T-helper 1 cell treated with Interleukin-12 subunit alpha and Interleukin-12 subunit beta and Interleukin-4 antibody, amounts not matched to agents 30 ng/mL and 1 ng/mL, for 36 hours (primary cell): ENCODE data around the gene DEGS2. TPM values are rescaled to one million over a fixed set of nuclear protein-coding genes. Genes with fewer than 3 reads are reported as not detected.
"Not testable (repeated sequence)": the region's sequence is repeated elsewhere in the genome, so short reads cannot be mapped to it uniquely, and the experiment has no call there.

ENCODE experiments used
- intact Hi-C: fragments of 100-400 bp; cut with micrococcal nuclease; formaldehyde crosslinking; loops from one replicate; pipeline ENCODE4 v1.15.1; 2024
- total RNA-seq: library from RNA; stranded (reverse); gene quantifications from 2 replicates; pipeline ENCODE4 v1.2.3, GENCODE V29; 2022

DEGS2 gene
- total RNA-seq: not detected in 2 replicates

DNA sequence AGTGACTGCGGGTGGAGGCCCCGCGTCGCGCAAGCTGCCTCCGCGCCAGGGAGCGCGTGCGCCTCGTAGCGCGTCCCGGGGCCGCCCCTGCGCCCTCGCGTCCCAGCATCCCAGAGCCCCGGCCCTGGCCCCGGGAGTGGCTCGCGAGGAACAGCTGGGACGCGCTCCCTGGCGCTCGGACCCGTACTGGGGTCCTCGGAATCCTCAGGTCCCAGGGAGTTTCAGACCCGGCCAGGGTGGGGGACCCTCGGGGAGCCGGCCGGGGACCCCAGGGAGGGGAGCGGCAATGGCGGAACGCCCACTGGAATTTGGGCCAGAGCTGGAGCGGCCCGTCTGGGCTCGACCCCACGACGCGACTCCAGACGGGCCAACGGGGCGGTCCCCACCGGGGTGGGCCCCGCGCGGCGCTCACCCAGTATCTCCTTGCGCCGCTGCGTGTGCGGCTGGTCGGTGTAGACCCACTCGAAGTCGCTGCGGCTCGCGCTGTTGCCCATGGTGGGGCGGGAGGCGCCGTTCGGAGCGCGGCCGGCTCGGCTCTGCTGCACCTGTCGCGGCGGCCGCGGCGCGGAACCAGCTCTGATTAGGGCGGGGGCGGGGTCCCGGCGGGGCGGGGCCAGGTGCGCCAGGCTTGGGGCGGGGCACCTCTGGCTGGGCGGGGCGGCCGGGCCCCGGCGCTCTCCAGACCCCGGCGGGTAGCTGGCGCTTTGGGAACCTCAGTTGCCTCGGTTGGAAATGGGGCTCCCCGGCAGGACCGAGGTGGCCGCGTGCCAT is at the start of gene DEGS2:
DEGS2 (minus strand) TSS at position 552 of the 771 bp plus-strand sequence; CDS start at position 494, 58 bp downstream.
- intact Hi-C loops: loop anchor here (1.0 to 2.0 kb wide), 2 partner anchors 34 to 56 kb away; no protein-coding TSS in a partner anchor

DNA sequence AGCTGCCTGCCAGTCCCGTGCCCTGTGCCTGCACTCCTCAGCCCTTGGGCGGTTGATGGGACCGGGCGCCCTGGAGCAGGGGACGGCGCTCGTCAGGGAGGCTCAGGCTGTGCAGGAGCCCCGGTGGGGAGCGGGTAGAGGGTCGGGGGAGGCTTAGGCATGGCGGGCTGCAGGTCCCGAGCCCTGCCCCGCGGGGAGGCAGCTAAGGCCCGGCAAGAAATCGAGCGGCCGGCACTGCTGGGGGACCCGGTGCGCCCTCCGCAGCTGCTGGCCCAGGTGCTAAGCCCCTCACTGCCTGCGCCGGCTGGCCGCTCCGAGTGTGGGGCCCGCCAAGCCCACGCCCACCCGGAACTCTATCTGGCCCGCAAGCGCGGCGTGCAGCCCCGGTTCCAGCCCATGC is 48.7 kb upstream of the DEGS2 start:
- intact Hi-C loops: not testable (repeated sequence)

DNA sequence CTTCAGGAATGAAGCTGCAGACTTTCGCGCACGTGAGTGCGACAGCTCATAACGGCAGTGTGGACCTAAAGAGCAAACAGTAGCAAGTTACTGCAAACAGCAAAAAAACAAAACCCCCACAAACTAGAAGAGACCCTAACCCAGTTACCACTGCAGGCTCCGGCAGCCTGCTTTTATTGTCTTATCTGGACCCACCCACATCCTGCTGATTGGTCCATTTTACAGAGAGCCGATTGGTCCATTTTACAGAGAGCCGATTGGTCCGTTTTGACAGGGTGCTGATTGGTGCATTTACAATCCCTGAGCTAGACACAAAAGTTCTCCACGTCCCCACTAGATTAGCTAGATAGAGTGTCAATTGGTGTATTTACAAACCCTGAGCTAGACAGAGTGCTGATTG is 48.1 kb upstream of the DEGS2 start:
- intact Hi-C loops: not testable (repeated sequence)

DNA sequence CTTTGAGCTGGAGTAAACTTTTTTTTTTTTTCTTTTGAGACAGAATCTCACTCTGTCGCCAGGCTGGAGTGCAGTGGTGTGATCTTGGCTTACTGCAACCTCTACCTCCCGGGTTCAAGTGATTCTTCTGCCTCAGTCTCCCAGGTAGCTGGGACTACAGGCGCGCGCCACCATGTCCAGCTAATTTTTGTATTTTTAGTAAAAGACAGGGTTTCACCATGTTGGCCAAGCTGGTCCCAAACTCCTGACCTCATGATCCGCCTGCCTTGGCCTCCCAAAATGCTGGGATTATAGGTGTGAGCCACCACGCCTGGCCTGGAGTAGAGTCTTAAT is 45.4 kb upstream of the DEGS2 start:
- intact Hi-C loops: not testable (repeated sequence)

DNA sequence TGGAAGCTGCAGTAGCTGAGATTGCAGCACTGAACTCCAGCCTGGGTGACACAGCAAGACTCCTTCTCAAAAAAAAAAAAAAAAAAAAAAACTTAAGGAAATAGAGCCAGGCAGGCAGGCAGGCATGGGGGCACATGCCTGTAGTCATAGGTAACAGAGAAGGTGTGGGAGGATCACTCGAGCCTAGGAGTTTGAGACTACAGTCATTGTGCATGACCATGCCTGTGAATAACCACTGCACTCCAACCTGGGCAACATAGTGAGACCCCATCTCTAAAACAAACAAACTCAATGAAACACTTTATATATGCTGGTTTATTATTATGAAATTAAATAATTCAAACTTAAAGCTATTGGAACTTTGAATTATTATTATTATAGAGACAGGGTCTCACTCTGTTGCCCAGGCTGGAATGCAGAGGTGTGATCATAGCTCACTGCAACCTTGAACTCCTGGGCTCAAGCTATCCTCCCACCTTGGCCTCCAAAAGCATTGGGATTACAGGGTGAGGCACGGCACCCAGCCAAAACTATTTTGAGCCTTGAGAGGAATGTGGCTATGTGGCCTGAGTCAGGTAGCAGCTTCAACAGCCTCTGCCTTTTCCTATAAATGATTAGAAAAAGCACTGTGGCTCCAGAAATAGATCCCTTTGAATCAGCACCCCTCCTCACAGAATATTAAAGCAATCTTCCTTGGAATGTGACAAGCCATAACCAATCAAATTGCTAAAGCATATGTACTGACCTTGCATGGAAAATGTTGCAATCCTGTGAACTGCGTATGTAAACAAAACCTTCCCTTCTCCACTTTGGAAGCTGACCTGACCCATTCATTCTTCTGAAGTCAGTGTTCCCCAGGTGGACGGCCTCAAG is 44.8 kb upstream of the DEGS2 start:
- intact Hi-C loops: no loop called here

DNA sequence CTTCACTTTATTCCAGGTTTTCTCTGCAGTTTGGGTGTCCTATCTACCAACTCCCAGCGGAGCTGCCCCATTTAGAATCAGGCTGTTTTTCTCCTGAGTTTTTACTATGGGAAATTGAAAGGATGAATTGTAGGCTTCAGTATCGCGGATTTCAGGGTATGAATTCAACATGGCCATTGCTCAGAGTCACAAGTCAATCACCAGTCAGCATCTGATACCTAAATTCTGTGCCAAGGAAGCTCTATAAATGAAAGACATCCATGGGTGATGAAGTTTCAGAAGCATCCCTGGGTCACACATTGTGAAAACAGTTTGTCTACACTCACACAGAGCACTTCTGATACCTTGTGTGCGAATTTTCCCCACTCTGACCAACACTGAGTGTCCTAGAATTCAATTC is 43.7 kb upstream of the DEGS2 start:
- intact Hi-C loops: no loop called here

DNA sequence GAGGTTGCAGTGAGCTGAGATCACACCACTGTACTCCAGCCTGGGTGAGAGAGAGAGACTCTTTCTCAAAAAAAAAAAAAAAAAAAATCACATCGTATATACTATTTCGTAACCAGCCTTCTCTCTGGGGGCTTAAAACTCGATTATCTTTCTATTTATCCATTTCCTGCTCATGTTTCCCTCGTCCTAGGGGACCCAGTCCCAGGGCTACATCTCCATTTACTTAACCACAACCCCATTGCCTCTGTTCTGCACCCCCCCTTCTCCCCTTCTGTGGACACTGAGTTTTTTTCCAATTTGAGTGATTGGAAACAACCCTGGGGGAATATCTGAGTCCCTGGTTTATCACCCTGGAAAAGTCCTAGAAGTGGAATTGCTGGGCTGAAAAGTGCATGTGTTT is 43.3 kb upstream of the DEGS2 start:
- intact Hi-C loops: no loop called here

DNA sequence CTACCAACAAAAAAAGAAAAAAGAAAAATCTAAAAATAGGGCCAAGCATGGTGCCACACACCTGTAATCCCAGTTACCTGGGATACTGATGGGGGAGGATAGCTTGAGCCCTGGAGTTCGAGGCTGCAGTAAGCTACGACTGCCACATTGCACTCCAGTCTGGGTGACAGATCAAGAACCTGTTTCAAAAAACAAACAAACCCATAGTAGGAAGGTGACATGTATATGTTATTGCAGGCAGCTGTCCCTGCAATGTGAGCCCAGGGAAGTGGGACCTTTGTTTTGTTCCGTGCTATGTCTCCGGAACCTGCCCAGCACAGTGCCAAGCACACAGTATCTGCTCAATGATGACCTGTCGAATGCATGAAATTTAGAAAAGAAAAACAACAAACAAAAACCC is 42.3 kb upstream of the DEGS2 start:
- intact Hi-C loops: no loop called here

DNA sequence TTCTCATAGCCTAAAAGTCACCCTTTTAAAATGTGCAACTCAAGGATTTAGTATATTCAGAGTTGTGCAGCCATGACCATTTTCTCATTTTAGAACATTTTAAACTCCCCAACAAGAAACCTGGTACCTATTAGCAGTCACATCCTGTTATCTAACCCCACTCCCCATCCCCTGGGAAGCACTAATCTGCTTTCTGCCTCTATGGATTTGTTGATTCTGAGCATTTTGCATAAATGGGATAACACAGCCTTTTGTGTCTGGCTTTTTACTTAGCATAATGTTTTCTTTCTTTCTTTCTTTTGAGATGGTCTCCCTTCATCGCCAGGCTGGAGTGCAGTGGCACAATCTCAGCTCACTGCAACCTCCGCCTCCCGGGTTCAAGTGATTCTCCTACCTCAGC is 40.9 kb upstream of the DEGS2 start:
- intact Hi-C loops: no loop called here

DNA sequence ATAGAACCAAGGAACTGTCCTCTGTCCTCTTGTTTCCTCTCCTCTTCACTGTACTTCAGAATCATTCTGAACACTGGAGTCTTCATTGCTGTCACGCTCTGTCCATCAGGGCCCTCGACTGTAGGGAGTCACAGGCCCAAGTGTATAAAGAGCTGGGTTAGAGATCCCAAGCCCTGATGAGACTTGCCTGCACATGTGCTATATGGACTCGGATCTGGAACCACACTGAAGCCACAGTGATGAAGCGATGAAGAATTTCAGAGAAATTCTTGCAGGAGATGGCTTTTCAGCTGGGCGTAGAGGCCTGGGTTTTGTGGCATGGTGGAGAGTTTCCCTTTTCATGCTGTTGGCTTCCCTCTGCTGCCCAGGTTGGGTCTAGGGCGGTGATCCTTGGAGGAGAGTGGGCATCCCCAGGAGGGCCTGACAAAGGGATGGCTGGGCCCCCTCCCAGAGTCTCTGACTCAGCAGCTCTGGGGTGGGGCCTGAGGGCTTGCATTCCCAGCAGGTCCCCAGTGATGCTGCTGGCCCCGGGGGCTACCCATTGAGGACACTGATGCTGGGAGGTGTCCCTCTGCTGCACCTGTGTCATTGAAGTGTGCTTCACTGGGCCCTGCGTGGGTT is 39.9 kb upstream of the DEGS2 start:
- intact Hi-C loops: no loop called here

DNA sequence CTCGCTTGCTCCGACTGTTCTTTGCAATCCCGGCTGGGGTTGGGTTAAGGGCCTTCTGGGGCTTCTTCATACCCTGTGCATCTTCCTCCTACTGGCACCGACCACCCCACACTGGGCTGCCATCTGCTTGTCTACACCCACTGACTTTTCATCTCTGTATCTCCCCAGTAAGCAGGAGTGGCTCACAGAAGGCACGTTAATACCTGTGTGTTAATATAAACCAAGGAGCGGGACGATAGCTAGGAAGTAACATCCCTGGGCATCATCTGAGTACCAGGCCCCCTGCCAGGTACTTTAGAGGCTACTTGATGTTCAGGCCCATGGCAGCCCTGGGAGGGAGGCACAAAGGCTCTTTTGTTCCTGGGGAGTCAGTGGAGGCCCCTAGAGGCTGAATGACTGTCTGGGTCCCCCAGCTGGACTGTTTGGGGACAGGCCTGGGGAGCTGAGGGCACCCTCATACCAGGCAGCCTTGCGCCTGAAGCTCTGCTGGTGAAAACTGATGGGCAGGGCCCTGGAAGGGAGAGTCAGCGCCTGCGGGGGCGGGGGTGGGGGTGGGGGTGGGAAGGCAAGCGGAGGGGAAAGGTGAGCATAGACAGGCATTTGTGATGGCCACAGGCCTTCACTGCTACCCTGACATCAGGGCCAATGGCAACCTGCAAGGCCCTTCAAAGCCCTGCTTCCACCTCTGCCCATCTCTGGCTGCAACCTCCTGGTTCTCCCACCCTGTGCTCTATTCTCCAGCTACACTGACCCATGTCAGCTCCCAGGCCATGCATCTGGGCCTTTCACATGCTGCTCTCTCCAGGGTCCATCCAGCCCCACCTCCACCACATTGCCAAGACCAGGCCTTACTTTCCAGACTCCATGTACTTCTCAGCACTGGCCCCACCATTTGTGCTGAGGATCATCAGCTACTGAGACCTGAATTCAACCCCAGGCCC is 34.2 kb upstream of the DEGS2 start:
- intact Hi-C loops: loop anchor here (1.0 to 2.0 kb wide), 12 partner anchors 21 to 510 kb away; partner anchors contain the start of genes DEGS2 and EVL

DNA sequence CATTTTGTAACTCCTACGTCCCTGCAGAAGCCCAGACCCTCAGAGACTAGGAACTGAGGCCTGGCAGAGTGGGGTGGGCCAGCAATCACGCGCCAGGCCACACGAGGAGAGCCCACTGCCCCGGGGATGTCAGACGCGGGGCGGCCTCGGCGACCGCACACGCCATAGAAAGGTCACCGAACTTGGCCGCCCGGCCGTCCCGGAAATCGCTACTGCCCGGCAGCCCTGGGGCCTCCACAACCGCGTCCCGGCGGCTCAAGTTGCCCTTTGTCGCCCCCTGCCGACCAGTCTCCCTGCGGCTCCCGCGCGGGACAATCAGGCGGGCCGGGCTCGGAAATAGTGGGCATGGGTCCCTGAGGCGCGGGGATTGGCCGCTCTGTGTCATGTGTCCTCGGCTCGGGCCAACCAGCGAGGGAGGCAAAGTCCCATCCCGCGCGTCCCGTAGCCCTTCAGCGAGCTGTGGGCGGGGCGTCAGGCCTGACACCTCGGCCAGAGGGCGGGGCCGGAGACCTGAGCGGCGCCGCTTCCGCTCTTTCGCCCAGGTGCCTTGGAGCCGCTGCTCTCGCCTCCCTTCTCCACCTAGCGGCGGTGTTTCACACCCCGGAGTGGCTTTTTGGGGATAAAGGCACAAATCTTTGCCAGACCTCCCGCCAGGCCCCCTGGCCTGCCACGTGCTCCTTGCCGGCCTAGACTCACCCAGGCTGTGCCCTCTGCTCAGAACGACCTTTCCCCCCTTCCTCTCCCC is 33.4 kb upstream of the DEGS2 start:
- intact Hi-C loops: loop anchor here (1.0 to 2.0 kb wide), 13 partner anchors 21 to 510 kb away; partner anchors contain the start of genes DEGS2 and EVL

DNA sequence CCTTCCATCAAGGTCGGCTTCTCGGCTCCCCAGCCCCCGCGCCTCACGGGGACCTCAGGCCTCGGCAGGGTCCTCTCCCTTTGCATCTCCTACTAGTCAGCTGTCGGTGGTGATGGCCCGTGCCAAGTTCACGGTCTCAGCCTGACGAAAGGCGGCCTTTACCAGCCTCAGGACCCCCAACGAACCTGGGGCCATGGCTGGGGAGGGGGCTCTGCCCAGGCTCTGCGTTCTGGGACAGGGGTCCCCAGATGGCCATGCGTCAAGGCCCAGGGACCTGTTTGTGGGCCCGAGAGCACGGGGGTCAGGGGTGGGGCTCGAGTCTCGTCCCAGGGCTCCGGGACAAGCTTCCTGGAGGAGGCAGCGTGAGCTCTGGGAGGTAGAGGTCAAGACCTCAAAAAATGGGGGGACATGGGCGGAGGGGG is 32.8 kb upstream of the DEGS2 start:
- intact Hi-C loops: loop anchor here (1.0 to 2.0 kb wide), 3 partner anchors 45 to 219 kb away; no protein-coding TSS in a partner anchor

DNA sequence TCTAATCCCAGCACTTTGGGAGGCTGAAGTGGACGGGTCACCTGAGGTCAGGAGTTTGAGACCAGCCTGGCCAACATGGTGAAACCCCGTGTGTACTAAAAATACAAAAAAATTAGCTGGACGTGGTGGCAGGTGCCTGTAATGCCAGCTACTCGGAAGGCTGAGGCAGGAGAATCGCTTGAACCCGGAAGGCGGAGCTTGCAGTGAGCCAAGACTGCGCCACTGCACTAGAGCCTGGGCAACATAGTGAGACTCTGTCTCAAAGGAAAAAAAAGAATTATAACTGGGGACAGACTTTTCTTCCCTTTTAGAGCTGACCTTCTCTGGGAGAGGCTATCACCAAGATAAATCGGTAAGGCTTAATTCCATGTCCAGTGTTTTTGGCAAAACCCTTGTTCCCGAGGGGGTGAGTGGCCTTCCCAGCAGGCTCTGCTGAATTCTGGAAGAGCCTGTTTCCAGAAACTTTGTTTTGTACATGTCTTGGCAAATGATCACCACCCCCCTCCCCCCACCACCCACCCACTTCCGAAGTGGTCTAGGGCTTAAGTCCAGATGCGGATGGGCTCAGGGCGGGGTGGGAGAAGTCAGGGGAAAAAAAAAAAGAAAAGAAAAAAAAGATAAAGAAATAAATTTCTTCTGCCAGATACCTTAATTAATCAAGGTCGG is 32.3 kb upstream of the DEGS2 start:
- intact Hi-C loops: loop anchor here (1.0 to 2.0 kb wide), 3 partner anchors 45 to 219 kb away; no protein-coding TSS in a partner anchor

DNA sequence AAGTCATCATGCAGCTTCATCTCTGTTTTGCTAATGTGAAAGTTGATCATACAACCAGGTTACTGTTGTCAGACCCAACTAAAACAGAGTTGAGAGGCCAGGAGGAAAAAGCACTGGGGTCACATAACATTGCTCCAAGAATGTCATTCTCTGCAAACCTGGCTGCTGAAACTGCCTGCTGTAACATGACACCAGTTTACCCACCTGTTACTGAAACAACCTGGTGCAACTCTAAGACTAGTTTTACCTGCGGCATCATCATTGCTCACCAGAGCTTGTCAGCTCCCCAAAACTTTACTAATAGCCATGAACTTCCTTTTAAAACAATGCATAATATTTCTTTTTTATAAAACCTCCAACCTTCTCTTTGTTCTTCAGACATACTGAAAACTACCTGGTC is 30.7 kb upstream of the DEGS2 start:
- intact Hi-C loops: no loop called here

DNA sequence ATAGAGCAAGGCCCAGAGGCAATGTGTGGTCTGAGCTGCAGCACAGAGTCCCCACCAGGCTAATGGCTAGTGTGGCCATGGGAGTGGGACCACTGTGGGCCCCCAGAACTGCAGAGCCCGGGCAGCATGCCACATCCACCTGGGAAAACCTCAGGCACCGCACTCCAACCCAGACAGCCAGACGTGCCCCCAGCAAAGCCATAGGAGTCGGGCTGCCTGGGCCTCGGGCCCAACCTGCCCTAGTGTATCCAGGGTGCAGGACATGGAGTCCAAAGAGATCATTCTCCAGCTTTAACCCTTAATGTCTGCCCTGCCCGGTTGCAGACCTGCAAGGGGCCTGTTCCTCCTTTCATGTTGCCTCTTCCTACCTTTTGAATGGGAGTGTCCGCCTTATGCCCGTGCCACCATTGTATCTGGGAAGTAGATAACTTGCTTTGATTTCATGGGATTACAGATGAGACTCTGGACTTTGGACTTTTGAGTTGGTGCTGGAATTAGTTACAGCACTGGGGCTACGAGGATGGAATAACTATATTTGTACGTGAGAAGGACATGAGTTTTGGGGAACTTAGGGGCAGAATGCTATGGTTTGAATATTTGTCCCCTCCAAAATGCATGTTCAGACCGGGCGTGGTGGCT is 29.1 kb upstream of the DEGS2 start:
- intact Hi-C loops: no loop called here

DNA sequence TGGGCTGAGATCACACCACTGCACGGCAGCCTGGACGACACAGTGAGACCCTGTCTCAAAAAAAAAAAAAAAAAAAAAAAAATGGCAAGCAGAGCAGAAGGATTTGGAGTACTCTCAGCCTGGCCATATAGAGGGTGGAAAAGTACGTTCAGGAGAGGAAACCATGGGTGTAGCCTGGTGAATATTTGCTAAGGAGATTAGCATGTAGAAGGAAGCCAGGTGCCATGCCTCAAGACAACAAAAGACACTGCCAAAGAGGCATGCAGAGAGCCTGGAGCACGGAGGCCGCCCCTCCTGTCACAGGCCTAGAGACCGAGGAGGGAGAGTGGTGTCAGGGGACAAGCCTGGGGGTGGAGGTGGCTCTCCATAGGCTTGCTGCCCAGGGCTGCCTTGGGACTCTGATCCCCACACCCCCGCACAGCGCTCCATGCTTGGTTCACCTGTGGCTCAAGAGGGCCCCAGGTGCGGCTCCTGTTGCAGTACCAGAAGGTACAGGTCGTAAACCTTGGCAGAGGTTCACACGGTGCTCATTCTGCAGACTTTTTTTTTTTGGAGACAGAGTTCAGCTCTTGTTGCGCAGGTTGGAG is 27.9 kb upstream of the DEGS2 start:
- intact Hi-C loops: no loop called here

DNA sequence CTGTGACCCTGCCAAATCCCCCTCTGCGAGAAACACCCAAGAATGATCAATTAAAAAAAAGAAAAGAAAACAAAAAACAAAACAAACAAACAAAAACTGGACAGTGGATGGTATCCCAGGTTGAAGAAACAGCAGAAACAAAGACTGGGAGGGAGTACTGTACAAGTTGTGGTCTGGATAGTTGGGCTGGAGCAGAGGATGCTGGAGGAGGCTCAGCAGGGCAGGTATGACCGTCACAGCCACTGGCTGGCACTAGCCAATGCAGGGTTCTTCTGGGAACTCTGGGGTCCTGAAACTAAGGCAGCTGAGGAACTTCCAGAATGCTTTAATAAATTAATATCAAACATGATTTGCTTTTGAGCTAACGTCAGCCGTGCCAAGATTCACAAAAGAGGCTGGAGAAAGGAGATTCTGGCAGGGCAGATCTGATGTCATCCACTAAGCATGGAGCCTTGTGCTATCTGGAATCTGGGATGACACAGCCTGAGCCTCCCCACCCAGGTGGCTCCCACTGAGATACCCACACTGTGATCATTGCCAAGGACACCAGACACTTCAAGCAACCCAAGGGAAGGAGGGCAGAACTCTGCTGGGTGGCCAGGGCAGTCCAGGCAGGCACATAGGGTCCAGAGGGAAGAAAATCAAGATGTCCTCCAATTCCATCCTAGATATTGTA is 22.6 kb upstream of the DEGS2 start:
- intact Hi-C loops: not testable (repeated sequence)
